ENCODE measurements around the gene ZC3H7B.
"Not testable (repeated sequence)": the region's sequence is repeated elsewhere in the genome, so short reads cannot be mapped to it uniquely, and the experiment has no call there.

ZC3H7B gene

DNA sequence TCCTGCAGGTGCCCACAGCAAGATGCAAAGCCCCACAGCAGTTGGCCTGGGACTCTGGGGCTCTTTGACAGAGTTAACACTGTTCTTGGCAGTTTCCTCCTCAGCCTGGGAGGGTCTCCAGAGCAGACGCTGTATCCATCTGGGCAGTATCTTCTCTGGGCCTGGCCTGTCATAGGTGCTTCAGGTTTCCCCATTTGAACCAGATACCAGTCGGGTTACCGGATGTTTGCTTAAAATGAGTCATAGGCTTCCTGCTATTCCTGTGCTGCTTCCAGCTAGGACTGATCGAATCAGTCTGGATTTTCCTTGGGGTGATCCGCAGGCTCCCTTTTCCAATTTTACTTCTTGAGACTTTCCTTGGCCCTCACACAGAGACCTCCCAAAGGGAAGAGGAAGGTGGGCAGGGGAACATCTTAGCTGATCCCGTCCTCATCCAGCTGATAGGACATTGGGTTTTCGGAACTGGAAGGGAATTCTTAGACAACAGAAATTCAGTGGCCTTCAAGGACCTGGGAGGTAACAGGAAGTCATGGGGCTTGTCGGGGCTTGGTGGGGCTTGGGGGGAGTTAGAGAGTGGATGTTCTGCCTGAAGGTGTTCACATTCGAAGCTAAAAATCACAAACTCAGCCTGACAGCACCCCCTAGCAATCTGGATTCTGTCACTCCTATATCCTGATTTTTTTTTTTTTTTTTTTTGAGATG is 12.9 kb upstream of the ZC3H7B start:
- no peak for DNase-seq

DNA sequence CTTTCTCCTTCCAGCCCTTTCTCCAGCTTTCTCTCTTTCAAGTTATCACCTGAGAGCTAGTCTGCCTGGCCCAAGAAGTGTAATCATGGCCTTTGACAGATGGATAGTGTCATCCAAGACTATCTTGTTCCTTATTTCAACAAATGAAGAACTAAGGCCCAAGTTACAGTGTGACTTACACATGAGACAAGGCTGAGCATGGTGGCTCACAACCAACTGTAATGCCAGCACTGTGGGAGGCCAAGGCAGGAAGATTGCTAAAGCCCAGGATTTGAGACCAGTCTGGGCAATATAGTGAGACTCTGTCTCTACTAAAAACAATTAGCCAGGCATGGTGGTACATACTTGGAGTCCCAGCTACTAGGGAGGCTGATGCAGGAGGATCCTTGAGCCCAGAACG is 11.7 kb upstream of the ZC3H7B start:
- DNase-seq, result no peak

DNA sequence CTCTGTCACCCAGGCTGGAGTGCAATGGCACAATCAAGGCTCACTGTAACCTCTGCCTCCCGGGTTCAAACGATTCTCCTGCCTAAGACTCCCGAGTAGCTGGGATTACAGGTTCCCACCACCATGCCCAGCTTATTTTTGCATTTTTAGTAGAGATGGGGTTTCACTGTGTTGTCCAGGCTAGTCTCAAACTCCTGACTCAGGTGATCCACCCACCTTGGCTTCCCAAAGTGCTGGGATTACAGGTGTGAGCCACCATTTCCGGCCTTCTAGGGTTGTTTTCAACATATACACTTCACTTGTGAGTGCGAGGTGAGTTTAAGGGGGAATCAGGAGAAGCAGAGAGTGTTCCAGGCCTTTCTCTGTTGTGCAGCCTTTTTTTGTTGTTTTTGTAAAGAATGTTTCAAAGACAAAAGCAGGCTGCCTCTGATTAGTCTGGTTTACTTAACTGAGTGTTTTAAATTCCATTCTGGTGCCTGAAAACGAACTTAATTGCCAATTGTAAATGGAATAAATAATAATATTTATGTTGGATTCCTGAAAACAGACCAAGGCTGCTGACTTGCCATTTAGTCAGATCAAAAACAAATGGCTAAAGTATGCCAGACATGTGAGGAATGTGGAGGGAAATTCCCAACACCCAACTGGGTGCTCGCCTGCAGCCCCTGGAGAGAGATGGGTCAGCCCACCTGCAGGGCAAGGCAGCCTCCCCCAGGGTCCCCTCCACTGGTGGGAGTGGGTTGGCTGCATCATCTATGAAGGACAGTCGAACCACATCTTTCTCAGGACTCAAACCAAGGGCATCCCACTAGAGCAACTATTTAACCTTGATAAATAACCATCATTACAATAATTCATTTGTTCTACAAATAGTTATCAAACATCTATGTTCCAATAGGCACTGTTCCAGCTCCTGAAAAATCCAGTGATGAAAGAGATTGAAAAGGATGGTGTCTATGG is 10.8 kb upstream of the ZC3H7B start:
- no peak for DNase-seq

DNA sequence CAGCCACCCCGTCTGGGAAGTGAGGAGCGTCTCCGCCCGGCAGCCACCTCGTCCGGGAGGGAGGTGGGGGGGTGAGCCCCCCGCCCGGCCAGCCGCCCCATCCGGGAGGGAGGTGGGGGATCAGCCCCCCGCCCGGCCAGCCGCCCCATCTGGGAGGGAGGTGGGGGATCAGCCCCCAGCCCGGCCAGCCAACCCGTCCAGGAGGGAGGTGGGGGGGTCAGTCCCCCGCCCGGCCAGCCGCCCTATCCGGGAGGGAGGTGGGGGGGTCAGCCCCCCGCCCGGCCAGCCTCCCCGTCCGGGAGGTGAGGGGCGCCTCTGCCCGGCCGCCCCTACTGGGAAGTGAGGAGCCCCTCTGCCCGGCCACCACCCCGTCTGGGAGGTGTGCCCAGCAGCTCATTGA is 6.5 kb upstream of the ZC3H7B start:
- not testable (repeated sequence) for DNase-seq

DNA sequence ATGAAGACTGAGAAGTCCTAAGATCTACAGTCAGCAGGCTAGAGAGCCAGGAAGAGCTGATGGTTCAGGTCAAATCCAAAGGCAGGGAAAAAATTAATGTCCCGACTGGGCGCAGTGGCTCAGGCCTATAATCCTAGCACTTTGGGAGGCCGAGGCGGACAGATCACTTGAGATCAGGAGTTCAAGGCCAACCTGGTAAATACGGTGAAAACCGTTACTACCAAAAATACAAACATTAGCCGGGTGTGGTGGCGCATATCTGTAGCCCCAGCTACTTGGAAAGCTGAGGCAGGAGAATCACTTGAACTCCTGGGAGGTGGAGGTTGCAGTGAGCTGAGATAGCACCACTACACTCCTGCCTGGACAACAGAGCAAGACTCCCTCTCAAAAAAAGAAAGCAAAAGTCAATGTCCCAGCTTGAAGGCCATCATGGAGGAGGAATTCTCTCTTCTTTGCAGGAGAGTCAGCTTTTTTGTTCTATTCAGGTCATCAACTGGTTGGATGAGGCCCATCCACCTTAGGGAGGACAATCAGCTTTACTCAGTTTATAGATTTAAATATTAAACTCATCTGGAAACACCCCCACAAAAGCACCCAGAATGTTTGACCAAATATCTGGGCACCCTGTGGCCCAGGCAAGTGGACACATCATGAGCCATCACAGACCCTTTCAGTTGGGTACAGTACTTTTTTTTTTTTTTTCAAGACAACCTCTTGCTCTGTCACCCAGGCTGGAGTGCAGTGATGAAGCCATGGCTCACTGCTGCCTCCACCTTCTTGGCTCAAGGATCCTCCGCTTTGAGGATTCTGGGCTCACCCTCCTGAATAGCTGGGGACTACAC is 4.3 kb upstream of the ZC3H7B start:
- no peak for DNase-seq

DNA sequence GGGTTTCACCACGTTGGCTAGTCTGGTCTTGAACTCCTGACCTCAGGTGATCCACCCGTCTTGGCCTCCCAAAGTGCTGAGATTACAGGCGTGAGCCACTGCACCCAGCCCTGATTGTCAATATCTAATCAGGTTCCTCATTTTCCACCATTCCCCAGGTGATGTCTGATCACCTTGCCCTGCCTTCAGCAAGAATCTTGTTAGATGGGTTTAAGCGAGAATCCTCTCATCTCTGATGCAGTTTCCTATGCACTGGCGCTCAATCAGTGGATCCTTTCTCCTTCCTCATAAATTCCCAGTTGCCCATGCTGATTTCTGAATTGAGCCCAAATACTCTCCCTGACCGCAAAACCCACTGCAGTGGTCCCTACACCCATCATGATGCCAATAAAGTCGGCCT is 664 bp upstream of the ZC3H7B start:
- DNase-seq, result no peak

DNA sequence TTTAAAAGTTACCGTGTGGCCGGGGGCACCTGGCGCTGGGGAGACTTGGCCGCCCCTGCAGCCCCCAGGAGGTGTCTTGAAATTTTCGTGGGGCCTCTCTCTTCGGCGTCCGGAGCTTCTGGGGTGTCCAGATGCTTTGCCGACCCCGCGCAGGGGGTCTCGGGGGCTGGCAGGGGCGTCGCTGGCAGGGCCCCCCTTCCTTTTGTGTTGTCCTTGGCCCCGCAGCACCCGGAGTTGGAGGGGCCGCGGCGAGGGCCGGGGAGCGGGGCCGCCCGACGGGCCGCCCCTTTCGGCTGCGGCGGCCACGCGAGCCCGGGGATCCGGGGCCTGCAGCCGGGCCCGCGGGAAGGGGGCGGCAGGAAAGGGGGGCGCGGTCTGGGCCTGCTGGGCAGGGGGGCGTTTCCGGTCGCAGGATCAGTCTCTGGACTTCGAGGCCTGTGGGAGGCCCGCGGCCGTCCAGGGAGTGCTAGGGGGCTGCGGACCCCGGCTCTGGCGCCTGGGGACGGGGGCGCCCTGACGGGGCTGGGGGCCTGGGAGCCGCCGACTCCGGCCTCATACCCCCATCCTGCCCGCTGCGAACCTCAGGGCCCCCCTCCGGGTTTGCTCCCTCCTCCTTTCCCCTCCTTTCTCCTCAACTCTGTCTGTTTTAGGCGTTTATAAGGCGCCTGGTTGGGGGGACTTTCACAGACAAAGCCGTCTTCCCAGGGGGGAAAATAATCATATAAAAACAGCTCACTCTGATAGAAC is 869 bp downstream of the ZC3H7B start:
- no peak for DNase-seq

DNA sequence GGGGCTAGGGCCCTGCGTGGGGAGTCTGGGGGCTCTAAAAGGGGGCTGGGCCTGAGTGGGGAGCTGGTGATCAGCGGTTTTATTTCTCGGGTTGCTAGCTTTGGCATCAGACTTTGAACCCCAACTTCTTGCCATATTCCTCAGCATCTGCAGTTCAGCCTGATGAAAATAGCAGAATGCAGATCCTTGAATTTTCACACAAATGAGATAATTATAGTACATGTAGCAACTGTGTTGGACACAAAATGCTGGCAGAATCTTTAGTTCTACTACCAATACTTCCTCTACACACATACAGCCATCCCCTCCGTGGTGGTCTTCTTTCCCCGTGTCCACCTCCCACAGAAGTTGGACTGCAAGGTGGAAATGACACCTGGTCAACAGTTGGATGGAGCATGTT is 1.5 kb downstream of the ZC3H7B start:
- DNase-seq, result no peak

DNA sequence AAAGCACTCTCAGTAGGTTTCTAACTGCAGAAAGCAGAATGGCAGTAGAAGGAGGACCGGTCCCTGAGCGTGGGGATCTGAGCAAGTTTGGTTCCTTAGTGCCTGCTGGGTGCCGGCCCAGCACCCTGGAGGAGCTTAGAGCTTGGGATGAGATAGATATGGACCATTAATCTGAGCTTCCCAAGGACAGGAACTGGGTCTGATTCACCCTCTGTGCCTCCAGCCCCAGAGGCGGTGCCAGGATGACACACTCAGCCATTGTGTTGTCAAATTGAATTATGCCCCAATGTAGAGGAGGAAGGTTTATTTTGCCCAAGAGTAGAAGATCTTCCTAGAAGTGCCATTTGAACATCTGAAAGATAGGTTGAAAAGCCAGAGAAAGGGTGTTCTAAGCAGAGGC is 4.3 kb downstream of the ZC3H7B start:
- no peak for DNase-seq

DNA sequence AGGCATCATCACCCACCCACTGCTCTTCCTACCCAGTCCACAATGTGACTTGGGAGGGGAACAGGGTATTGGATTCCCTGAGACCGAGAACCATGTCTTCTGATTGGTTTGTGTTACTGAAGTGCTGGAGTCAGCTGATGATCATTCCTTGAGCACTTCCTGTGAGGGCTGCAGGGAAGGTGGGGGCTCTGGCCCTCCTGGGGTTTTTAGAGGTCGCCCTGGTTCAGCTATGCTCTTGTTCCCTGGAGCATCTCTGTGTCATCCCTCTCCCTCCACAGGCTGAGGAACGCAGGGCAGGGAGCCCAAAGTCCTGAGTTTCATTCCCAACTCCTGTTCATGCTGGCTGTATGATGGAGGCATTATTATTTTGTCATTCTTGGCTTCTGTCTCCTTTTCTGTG is 6.7 kb downstream of the ZC3H7B start:
- DNase-seq, result no peak

DNA sequence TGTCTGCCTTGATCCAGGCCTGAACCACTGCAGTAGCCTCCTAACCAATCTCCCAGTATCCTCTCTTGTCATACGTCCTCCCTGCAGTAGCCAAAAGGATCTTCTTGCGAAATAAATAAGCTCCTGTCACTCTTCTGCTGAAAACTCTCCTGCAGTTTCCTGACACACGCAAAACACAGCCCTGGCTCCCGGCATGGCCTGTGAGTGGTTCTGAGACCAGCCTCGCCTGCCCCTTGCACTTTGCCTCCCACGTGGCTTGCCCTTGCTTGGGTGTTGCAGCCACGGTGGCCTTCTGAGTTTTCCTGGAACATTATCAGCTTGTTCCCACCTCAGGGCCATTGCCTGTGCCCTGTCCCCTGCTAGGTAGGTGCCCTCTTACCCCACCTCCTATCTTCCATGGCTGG is 7.2 kb downstream of the ZC3H7B start:
- no peak for DNase-seq

DNA sequence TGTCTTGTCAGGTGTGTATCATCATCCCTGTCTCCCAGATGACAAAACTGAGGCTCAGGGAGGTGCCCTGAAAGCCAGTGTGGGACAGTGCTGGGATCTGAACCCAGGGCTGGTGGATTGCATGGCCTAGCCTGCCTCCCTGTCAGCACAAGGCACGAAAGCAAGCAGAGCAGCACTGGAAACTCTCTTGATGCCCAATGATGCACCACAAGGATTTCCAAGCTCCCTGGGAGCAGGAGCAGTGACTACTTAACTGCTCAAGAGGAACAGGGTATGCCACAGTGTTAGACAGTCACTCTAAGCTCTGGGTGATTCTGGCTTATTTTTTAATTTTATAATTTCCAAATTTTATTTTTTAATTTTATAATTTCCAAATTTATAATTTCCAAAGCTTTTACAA is 9.0 kb downstream of the ZC3H7B start:
- DNase-seq, result no peak

DNA sequence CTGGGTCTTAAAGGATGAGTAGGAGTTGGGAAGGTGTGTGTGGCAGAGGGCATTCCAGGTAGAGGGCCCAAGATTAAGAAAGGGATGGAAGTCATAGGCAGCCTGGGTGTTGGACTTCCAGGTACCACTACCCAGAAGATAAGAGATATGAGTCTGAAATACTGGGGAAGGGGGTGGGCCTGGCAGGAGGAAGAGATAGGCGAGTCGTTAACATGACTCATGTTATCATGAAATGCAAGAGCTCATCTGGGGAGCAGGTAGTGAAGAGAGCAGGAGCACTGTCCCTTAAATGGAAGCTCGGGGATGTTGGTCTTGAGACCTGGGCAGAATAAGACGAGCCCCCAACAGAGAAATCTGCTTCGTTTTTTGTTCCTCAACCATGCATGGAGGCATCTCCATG is 10.2 kb downstream of the ZC3H7B start:
- no peak for DNase-seq

DNA sequence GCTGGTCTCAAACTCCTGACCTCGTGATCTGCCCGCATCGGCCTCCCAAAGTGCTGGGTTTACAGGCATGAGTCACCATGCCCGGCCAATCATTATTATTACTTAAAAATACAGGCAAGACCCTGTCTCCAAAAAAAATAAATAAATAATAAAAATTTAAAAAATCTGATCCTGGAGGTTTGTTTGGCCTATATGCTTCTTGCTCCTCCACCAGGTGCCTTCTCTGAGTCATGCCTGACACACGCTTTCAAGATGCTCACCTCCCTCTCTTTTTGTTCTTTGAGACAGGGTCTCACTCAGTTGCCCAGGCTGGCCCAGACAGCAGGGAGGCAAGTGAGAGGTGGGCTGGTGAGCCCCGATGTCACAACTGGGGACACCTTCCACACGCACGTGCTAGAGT is 13.5 kb downstream of the ZC3H7B start:
- no peak for DNase-seq

DNA sequence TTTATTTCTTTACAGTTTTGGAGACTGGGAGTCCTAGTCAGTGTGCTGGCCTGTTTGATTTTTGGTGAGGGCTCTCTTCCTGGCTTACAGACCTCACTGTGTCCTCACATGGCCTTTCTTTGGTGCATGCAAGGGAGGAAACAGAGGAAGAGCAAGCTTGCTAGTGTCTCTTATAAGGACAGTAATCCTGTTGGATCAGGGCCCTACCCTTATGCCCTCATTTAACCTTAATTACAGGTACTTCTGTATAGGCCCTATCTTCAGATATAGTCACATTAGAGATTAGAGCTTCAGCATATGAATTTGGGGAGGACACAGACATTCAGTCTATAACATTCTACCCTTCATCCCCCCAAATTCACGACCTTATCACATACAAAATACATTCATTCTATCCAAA is 14.3 kb downstream of the ZC3H7B start:
- DNase-seq, result no peak

DNA sequence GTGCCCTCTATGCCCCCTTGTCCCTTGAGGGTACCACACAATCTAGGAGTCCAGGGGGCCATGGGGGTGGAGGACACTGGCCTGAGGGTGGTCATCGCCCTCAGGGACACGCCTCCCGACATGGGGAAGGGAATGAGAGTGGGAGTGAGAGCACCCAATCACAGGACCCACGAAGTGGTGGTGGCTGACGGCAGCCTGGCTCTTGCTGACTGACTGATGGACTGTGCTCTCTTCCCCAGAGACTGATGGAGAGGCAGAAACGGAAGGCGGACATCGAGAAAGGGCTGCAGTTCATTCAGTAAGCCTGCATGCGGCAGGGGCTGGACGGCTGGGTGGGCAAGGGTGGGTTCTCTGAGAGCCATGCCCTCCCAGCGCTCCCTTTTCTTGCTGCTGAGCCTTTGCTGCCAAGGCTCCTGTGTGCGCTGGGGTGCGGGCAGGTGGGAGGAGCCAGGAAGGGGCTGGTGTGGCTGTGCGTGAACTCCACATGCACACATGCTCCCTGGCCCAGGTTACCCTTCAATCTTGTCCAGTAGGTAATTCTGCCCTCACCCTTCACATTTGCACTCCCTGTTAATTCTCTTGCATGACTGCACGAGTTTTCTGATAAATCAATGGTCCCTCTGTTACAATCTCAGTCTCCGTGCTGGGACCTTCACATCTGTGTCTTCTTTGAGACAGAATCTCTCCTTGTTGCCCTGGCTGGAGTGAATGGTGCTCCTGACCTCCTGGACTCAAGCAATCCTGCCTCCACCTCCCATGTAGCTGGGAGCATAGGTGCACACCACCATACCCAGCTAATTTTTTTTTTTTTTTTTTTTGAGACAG is 19.3 kb downstream of the ZC3H7B start:
- no peak for DNase-seq

DNA sequence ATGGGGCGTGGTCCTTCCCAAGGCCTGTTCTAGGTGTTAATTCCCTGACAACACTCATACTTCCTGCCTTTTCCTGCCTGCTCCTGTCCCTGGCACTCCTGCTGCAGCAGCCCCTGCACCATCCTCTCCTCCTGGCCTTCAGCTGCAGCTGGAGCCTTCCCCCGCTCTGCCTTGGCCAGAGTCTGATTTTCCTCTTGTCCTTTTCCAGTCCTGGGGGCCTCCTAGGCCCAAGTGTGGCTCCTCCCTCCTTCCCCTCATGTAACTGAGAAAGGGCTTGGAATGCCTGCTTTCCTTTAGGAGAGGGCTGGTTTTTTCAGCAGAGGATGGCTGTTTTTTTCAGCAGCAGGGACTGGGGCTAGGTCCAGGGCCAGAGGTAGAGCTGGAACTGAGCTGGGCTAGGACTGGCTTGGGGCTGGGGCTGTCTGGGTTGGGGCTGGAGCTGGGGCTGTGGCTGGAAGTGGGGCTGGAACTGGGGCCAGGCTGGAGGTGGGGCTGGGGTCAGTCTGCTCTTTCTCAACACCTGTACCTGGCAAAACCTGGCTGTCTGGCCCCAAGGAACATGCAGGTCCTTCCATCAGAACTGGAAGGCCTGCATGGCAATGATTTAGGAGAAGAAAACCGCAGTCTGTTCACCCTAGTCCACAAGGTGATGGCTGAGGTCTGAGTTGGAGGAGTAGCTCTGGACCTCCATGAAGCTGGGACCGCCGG is 23.6 kb downstream of the ZC3H7B start:
- no peak for DNase-seq

DNA sequence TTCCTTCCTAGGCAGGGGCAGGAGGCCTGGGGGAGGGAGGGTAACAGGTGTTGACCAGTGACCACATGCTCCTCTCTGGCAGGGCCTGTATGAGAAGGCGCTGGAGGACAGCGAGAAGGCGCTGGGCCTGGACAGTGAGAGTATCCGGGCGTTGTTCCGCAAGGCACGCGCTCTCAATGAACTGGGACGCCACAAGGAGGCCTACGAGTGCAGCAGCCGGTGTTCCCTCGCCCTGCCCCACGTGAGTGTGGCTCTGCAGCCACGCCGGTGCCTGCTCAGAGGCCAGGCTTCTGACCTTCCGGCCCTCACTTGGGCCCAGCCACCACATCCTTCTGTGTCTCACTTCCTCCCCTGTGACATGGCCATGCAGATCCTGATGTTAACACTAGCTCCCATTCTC is 25.8 kb downstream of the ZC3H7B start:
- no peak for DNase-seq

DNA sequence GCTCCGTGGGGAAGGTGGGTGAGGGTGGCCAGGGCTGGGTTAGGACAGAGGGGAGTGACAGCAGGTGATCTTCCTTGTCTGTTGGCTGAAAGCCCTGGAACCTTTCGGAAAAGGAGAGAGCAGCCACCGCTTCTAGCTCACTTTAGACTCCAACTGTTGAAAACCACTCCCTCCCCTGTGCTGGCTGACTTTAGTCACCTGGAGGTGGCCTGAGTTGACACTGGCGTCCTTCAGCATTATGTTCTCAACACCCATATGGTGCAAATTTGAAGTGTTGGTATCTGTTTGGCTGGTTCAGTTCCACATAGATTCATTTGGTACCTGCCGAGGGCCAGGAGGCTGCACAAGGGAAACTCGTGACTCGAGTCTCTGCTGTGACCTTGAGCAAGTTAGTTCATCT is 28.8 kb downstream of the ZC3H7B start:
- DNase-seq, result no peak

DNA sequence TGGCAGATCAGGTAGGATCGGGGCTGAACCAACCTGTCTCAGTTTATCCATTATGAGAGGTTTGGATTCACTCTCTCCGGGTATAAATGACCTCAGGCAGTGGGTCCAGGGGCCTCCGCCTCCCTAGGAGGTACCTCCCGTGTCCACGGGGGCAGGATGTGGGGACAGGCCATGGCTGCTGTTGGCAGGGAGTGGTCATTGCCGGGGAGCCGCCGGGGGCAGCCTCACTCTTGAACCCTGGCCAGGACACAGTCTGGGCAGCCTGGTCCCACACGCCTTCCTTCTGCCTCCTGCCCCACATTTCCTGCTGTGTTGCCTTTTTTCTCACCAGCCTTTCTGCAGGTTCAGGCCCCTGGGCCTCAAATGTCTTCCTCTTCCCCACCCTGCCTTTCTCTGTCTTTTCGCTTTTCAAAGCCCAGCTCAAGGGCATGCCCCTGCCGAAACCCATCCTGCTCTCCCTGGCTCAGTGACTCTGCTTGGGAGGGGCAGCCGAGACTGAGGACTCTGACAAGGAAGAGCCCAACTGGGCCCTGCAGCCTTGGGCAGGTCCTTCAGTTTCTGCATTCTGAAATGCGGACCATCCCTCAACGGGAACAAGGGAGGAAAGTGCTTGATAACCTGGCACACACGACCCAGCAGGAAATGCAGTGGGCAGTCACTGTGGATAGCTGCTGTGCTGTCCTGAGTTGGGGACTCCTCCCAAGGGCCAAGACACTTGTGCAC is 31.1 kb downstream of the ZC3H7B start:
- no peak for DNase-seq
